ENCODE measurements around the gene TUBGCP3.

TUBGCP3 gene

GRCh38 chr13:112567161-112567862 is 20.6 kb downstream of the TUBGCP3 start:
- no peaks in the 10 kb centered on the region for H3K27me3 ChIP-seq
- TF ChIP-seq CTCF (IDR thresholded peaks at IDR 0.05), result no peak
- H3K4me3 ChIP-seq (ENCODE audit: low read depth in 1 of 2, low read length in 1 of 2), result no peak overlapping the region
- H3K36me3 ChIP-seq, result peaks cover 53% of the 10 kb centered on the region
- H3K4me1 ChIP-seq (ENCODE audit: control insufficient read depth in 1 of 2, insufficient read depth in 1 of 2, low read depth in 1 of 2, low read length in 1 of 2), result peaks cover 6 to 12% of the 10 kb centered on the region in 2 experiments
- no peak overlapping the region for H3K27ac ChIP-seq
- H3K9me3 ChIP-seq, result no peaks in the 10 kb centered on the region

- TF ChIP-seq CTCF (IDR thresholded peaks at IDR 0.05), result no peak
- H3K9me3 ChIP-seq, result no peaks in the 10 kb centered on the region
- H3K36me3 ChIP-seq, result peaks cover 66% of the 10 kb centered on the region
- H3K4me1 ChIP-seq (ENCODE audit: control insufficient read depth in 1 of 2, insufficient read depth in 1 of 2, low read depth in 1 of 2, low read length in 1 of 2), result peaks cover 3 to 5% of the 10 kb centered on the region in 2 experiments
- no peaks in the 10 kb centered on the region for H3K27me3 ChIP-seq
- no peak overlapping the region for H3K4me3 ChIP-seq (ENCODE audit: low read depth in 1 of 2, low read length in 1 of 2)
- H3K27ac ChIP-seq, result no peak overlapping the region
Observed at GRCh38 chr13:112562786-112563383, 25.1 kb downstream of the TUBGCP3 start.

GRCh38 chr13:112562254-112562653 is 25.7 kb downstream of the TUBGCP3 start:
- H3K27ac ChIP-seq, result no peak overlapping the region
- H3K9me3 ChIP-seq, result no peaks in the 10 kb centered on the region
- H3K36me3 ChIP-seq, result peaks cover 66% of the 10 kb centered on the region
- peaks cover 3 to 5% of the 10 kb centered on the region in 2 experiments for H3K4me1 ChIP-seq (ENCODE audit: control insufficient read depth in 1 of 2, insufficient read depth in 1 of 2, low read depth in 1 of 2, low read length in 1 of 2)
- TF ChIP-seq CTCF (IDR thresholded peaks at IDR 0.05), result no peak
- H3K4me3 ChIP-seq (ENCODE audit: low read depth in 1 of 2, low read length in 1 of 2), result no peak overlapping the region
- H3K27me3 ChIP-seq, result no peaks in the 10 kb centered on the region

GRCh38 chr13:112561478-112561877 is 26.5 kb downstream of the TUBGCP3 start:
- no peaks in the 10 kb centered on the region for H3K9me3 ChIP-seq
- no peaks in the 10 kb centered on the region for H3K27me3 ChIP-seq
- H3K36me3 ChIP-seq, result peaks cover 66% of the 10 kb centered on the region
- no peak for TF ChIP-seq CTCF (IDR thresholded peaks at IDR 0.05)
- no peak overlapping the region for H3K4me3 ChIP-seq (ENCODE audit: low read depth in 1 of 2, low read length in 1 of 2)
- no peak overlapping the region for H3K27ac ChIP-seq
- H3K4me1 ChIP-seq (ENCODE audit: control insufficient read depth in 1 of 2, insufficient read depth in 1 of 2, low read depth in 1 of 2, low read length in 1 of 2), result peaks cover 3 to 5% of the 10 kb centered on the region in 2 experiments

GRCh38 chr13:112558696-112559418 is 29.1 kb downstream of the TUBGCP3 start:
- Histone ChIP-seq H3K4me3 (ENCODE audit: low read depth in 1 of 2, low read length in 1 of 2) (no peak overlapping the region), H3K27me3 (no peaks in the 10 kb centered on the region), H3K36me3 (peaks cover 75% of the 10 kb centered on the region), H3K9me3 (no peaks in the 10 kb centered on the region), H3K27ac (no peak overlapping the region), H3K4me1 (ENCODE audit: control insufficient read depth in 1 of 2, insufficient read depth in 1 of 2, low read depth in 1 of 2, low read length in 1 of 2) (peaks cover 0 to 2% of the 10 kb centered on the region in 2 experiments)
- TF ChIP-seq CTCF (IDR thresholded peaks at IDR 0.05), result no peak
